Fibroblast of lung (primary cell): ENCODE measurements around the gene VSTM1.

Experiments used
- CTCF ChIP-seq, 2 donors: IDR thresholded peaks in 1 of 2; conservative IDR thresholded peaks in 1 of 2; 1 replicate in 1 of 2; 2 replicates in 1 of 2; pipeline ENCODE4 v1.5.1; 2011 to 2012; ENCODE audit warnings: low read length in 2 of 2, control low read depth in 1 of 2, inconsistent platforms in 1 of 2, low read depth in 1 of 2, mild to moderate bottlenecking in 1 of 2
- EZH2 ChIP-seq: IDR thresholded peaks from 2 replicates; pipeline ENCODE4 v1.5.1; 2012; ENCODE audit warnings: low read length, control low read depth, mild to moderate bottlenecking; ENCODE audit errors: missing control alignments

GRCh38 chr19:54001496-54001895 is 62.2 kb downstream of the VSTM1 start:
- TF ChIP-seq CTCF (conservative IDR thresholded peaks at IDR 0.05 in 1 of 2, IDR thresholded peaks at IDR 0.05 in 1 of 2; ENCODE audit: low read depth in 1 of 2, low read length in 2 of 2) (no peak), EZH2 (no peak)
